ENCODE results near the gene THOC5.

Gene THOC5

GRCh38 chr22:29519996-29520395, 33.6 kb downstream of the THOC5 start:
- Histone ChIP-seq H3K4me3 (ENCODE audit: low read length) (no peak overlapping the region), H3K4me1 (ENCODE audit: control insufficient read depth, insufficient read depth, low read length) (no peaks in the 10 kb centered on the region), H3K27ac (ENCODE audit: low read depth, low read length) (no peak overlapping the region), H3K36me3 (ENCODE audit: control insufficient read depth, insufficient read depth, low read length) (peaks cover 42% of the 10 kb centered on the region), H3K9ac (ENCODE audit: low read length) (no peak overlapping the region), H3K27me3 (ENCODE audit: control insufficient read depth, insufficient read depth, low read length) (no peaks in the 10 kb centered on the region)

DNA sequence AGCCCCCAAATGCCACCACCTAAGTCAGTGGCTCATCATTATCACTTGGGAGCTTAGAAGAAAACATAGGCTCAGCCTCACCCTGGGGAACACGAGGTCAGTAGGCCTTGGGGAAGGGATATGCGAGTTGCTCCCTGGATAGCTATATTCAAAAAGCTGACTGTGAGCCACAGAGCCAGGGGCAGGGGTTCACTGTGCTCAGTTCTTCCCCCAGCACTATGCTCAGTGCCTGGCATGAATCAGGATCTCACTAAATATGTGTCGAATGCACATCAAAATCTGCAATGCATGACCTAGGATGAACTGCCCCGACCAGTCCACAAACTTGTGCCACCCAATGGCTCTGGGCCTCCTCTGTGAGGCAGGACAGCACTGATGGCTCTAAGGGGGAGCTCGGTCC, 35.1 kb downstream of the THOC5 start:
- Histone ChIP-seq H3K4me1 (ENCODE audit: control insufficient read depth, insufficient read depth, low read length) (no peaks in the 10 kb centered on the region), H3K4me3 (ENCODE audit: low read length) (no peak overlapping the region), H3K27ac (ENCODE audit: low read depth, low read length) (no peak overlapping the region), H3K9ac (ENCODE audit: low read length) (no peak overlapping the region), H3K36me3 (ENCODE audit: control insufficient read depth, insufficient read depth, low read length) (peaks cover 42% of the 10 kb centered on the region), H3K27me3 (ENCODE audit: control insufficient read depth, insufficient read depth, low read length) (no peaks in the 10 kb centered on the region)

GRCh38 chr22:29517215-29517908, 36.2 kb downstream of the THOC5 start:
- Histone ChIP-seq H3K27ac (ENCODE audit: low read depth, low read length) (no peak overlapping the region), H3K4me1 (ENCODE audit: control insufficient read depth, insufficient read depth, low read length) (no peaks in the 10 kb centered on the region), H3K4me3 (ENCODE audit: low read length) (no peak overlapping the region), H3K36me3 (ENCODE audit: control insufficient read depth, insufficient read depth, low read length) (peaks cover 42% of the 10 kb centered on the region), H3K9ac (ENCODE audit: low read length) (no peak overlapping the region), H3K27me3 (ENCODE audit: control insufficient read depth, insufficient read depth, low read length) (no peaks in the 10 kb centered on the region)

- Histone ChIP-seq H3K27ac (ENCODE audit: low read depth, low read length) (no peak overlapping the region), H3K4me3 (ENCODE audit: low read length) (no peak overlapping the region), H3K4me1 (ENCODE audit: control insufficient read depth, insufficient read depth, low read length) (no peaks in the 10 kb centered on the region), H3K9ac (ENCODE audit: low read length) (no peak overlapping the region), H3K27me3 (ENCODE audit: control insufficient read depth, insufficient read depth, low read length) (no peaks in the 10 kb centered on the region), H3K36me3 (ENCODE audit: control insufficient read depth, insufficient read depth, low read length) (peaks cover 49% of the 10 kb centered on the region)
Observed at GRCh38 chr22:29512031-29512430, 41.5 kb downstream of the THOC5 start.

GRCh38 chr22:29511126-29511862, 42.3 kb downstream of the THOC5 start:
- H3K36me3 ChIP-seq (ENCODE audit: control insufficient read depth, insufficient read depth, low read length), result peaks cover 42% of the 10 kb centered on the region
- no peak overlapping the region for H3K4me3 ChIP-seq (ENCODE audit: low read length)
- H3K4me1 ChIP-seq (ENCODE audit: control insufficient read depth, insufficient read depth, low read length), result no peaks in the 10 kb centered on the region
- H3K27ac ChIP-seq (ENCODE audit: low read depth, low read length), result no peak overlapping the region
- no peak overlapping the region for H3K9ac ChIP-seq (ENCODE audit: low read length)
- H3K27me3 ChIP-seq (ENCODE audit: control insufficient read depth, insufficient read depth, low read length), result no peaks in the 10 kb centered on the region

DNA sequence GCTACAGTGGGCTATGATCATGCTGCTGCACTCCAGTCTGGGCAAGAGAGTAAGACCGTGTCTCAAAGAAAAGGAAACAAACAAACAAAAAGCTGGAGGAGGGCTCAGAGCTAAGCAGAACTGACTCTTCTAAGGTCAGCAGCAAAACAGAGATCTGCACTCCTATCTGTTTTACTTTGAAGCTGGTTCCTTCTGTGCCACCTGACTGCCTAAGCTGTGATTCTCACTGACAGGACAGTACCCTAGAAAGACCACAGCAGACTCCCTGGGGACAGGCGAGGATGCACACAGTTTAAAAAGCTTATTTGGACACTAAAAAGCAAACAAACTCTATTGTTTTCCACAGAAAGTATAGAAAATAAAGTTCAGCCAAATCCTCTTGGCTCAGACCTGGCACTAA, 43.0 kb downstream of the THOC5 start:
- H3K27me3 ChIP-seq (ENCODE audit: control insufficient read depth, insufficient read depth, low read length), result no peaks in the 10 kb centered on the region
- no peak overlapping the region for H3K4me3 ChIP-seq (ENCODE audit: low read length)
- no peak overlapping the region for H3K9ac ChIP-seq (ENCODE audit: low read length)
- H3K27ac ChIP-seq (ENCODE audit: low read depth, low read length), result no peak overlapping the region
- peaks cover 40% of the 10 kb centered on the region for H3K36me3 ChIP-seq (ENCODE audit: control insufficient read depth, insufficient read depth, low read length)
- no peaks in the 10 kb centered on the region for H3K4me1 ChIP-seq (ENCODE audit: control insufficient read depth, insufficient read depth, low read length)

- H3K9ac ChIP-seq (ENCODE audit: low read length), result no peak overlapping the region
- no peaks in the 10 kb centered on the region for H3K27me3 ChIP-seq (ENCODE audit: control insufficient read depth, insufficient read depth, low read length)
- H3K4me3 ChIP-seq (ENCODE audit: low read length), result no peak overlapping the region
- H3K4me1 ChIP-seq (ENCODE audit: control insufficient read depth, insufficient read depth, low read length), result no peaks in the 10 kb centered on the region
- no peak overlapping the region for H3K27ac ChIP-seq (ENCODE audit: low read depth, low read length)
- H3K36me3 ChIP-seq (ENCODE audit: control insufficient read depth, insufficient read depth, low read length), result peaks cover 40% of the 10 kb centered on the region
Observed at GRCh38 chr22:29509815-29510214, 43.7 kb downstream of the THOC5 start.

- Histone ChIP-seq H3K27me3 (ENCODE audit: control insufficient read depth, insufficient read depth, low read length) (no peaks in the 10 kb centered on the region), H3K36me3 (ENCODE audit: control insufficient read depth, insufficient read depth, low read length) (peaks cover 40% of the 10 kb centered on the region), H3K9ac (ENCODE audit: low read length) (no peak overlapping the region), H3K4me3 (ENCODE audit: low read length) (no peak overlapping the region), H3K4me1 (ENCODE audit: control insufficient read depth, insufficient read depth, low read length) (no peaks in the 10 kb centered on the region), H3K27ac (ENCODE audit: low read depth, low read length) (no peak overlapping the region)
Observed at GRCh38 chr22:29509298-29509697, 44.3 kb downstream of the THOC5 start.

DNA sequence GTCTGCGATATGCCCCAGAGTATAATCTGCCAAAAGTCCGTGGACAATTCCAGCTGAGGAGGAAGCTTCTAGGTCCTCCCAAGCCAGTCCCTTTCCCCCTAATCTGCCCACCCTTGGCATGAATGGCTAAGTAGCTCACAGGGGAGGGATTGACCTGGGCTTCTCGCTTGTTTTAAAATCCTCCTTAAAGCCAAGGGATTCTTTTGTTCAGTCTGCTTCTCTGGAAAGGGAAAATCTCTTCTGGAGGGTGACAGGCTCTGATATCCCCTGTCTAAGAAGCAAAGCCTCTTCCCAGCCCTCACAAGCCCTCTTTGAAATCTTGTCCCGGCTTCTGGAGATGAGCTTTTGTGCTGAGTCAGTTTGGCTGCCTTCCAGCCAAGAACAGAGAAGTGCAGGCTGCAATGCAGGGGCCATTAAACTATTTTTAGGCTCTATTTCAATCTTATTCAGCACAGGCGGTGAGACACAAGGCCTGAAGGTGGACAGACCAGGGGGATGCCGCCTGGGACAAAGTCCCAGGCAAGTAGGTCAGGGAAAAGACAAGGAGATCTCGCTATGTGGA, 49.7 kb downstream of the THOC5 start:
- Histone ChIP-seq H3K4me1 (ENCODE audit: control insufficient read depth, insufficient read depth, low read length) (peaks cover 5% of the 10 kb centered on the region), H3K36me3 (ENCODE audit: control insufficient read depth, insufficient read depth, low read length) (peaks cover 10% of the 10 kb centered on the region), H3K27ac (ENCODE audit: low read depth, low read length) (no peak overlapping the region), H3K27me3 (ENCODE audit: control insufficient read depth, insufficient read depth, low read length) (no peaks in the 10 kb centered on the region), H3K4me3 (ENCODE audit: low read length) (no peak overlapping the region), H3K9ac (ENCODE audit: low read length) (no peak overlapping the region)

GRCh38 chr22:29499852-29500251, 53.7 kb downstream of the THOC5 start:
- Histone ChIP-seq H3K4me3 (ENCODE audit: low read length) (no peak overlapping the region), H3K27me3 (ENCODE audit: control insufficient read depth, insufficient read depth, low read length) (no peaks in the 10 kb centered on the region), H3K27ac (ENCODE audit: low read depth, low read length) (no peak overlapping the region), H3K9ac (ENCODE audit: low read length) (no peak overlapping the region), H3K36me3 (ENCODE audit: control insufficient read depth, insufficient read depth, low read length) (no peaks in the 10 kb centered on the region), H3K4me1 (ENCODE audit: control insufficient read depth, insufficient read depth, low read length) (peaks cover 5% of the 10 kb centered on the region)

DNA sequence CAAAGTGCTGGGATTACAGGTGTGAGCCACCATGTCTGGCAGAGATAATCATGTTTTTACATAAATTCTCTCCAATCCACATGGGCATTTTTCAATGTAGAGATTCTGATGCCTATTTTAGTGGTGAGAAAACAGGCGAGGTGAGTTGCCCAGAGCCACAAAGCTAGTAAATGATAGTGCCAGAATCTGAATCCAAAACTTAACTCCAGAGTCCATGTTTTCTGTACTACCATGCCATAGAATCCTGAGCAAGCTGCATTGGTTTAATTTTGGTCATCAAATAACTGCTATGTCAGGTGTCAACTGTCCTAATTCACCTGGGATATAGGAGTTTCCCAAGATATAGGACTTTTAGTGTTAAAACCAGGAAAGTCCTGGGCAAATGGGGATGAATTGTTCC, 59.9 kb downstream of the THOC5 start:
- H3K27me3 ChIP-seq (ENCODE audit: control insufficient read depth, insufficient read depth, low read length), result no peaks in the 10 kb centered on the region
- no peak overlapping the region for H3K27ac ChIP-seq (ENCODE audit: low read depth, low read length)
- no peaks in the 10 kb centered on the region for H3K4me1 ChIP-seq (ENCODE audit: control insufficient read depth, insufficient read depth, low read length)
- H3K36me3 ChIP-seq (ENCODE audit: control insufficient read depth, insufficient read depth, low read length), result no peaks in the 10 kb centered on the region
- H3K4me3 ChIP-seq (ENCODE audit: low read length), result no peak overlapping the region
- H3K9ac ChIP-seq (ENCODE audit: low read length), result no peak overlapping the region

- no peaks in the 10 kb centered on the region for H3K27me3 ChIP-seq (ENCODE audit: control insufficient read depth, insufficient read depth, low read length)
- H3K9ac ChIP-seq (ENCODE audit: low read length), result no peak overlapping the region
- H3K4me3 ChIP-seq (ENCODE audit: low read length), result no peak overlapping the region
- no peak overlapping the region for H3K27ac ChIP-seq (ENCODE audit: low read depth, low read length)
- no peaks in the 10 kb centered on the region for H3K36me3 ChIP-seq (ENCODE audit: control insufficient read depth, insufficient read depth, low read length)
- no peaks in the 10 kb centered on the region for H3K4me1 ChIP-seq (ENCODE audit: control insufficient read depth, insufficient read depth, low read length)
Observed at GRCh38 chr22:29491012-29491411, 62.5 kb downstream of the THOC5 start.
